NCI-H2081 treated with DMSO at 0.1 percent for 48 hours (cell line): ENCODE data around the gene MYH14.

Source experiments
- DNase-seq: peaks from one replicate; lab custom pipeline; 2025; lab: John Stamatoyannopoulos, UW

MYH14 gene

DNA sequence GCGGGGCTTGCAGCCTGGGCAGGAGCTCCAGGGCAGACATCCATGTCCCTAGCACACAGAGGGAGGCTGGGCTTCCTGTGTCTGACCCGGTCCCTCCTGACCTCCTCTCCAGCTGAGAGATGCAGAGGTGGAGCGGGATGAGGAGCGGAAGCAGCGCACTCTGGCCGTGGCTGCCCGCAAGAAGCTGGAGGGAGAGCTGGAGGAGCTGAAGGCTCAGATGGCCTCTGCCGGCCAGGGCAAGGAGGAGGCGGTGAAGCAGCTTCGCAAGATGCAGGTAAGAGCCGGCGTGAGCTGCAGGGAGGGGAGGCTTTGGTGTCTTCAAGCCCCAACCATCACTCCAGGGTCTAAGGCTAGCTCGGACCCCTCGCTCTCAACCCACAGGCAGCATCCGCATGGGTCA lies 87.4 kb downstream of the MYH14 start:
- no peak for DNase-seq

DNA sequence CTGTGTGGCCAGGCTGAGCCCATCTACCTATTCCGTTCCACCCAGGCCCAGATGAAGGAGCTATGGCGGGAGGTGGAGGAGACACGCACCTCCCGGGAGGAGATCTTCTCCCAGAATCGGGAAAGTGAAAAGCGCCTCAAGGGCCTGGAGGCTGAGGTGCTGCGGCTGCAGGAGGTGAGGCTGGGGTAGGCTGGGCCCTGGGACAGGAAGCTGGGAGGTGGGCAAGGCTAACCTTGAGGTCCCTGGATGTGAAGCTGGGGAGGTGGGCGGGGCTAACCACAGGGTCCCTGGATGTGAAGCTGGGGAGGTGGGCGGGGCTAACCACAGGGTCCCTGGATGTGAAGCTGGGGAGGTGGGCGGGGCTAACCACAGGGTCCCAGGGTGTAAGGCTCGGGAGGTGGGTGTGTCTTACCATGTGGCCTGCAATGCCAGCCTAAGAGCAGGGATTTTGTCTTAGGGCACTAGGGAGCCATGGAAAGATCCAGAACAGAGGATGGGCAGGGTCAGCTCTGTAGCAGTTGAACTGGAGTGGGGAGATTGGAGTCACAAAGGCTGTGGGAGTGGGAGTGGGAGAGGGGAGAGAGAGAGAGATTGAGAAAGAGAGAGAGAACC lies 88.9 kb downstream of the MYH14 start:
- no peak for DNase-seq

DNA sequence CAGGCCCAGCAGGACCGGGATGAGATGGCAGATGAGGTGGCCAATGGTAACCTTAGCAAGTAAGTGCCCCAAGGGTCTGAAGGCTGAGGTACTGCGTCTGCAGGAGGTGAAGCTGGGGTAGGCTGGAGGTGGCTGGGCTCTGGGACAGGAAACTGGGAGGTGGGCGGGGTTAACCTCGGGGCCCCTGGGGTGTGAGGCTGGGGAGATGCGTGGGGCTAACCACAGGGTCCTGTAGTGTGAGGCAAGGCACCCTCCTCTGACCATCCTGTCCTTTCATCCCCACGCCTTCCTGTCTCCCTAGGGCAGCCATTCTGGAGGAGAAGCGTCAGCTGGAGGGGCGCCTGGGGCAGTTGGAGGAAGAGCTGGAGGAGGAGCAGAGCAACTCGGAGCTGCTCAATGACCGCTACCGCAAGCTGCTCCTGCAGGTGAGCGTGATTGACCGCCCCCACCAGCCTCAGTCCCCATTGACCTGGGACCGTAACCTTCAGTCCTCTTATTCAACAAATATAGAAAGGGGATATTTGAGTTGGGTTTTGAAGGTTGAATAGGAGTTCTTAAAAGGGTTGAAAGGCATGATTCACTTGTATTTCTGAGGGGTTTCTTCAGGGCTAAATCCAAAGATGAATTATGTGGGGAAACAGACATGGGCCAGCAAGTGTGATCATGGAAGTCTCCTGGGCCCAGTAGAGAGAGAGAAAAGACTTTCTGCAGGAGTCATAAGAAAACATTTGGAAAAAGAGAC lies 90.0 kb downstream of the MYH14 start:
- no peak for DNase-seq

DNA sequence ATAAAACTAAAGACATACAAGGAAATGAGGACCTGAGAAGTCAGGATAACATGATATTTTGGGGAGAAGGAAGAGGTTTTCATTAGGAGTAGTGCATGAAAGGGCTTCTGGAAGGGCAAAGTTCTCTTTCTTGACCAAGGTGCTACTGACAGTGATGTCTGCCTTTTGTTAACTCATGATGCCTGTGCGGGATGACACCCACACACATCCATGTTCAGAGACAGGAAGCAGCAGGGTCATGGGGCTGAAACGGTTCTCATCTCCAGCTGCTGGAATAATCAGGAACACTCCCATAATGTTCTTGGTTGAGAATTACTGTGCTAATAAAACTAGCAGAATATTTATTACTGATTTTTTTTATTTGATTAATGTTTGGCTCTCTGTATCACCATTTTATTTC lies 96.6 kb downstream of the MYH14 start:
- DNase-seq: no peak

DNA sequence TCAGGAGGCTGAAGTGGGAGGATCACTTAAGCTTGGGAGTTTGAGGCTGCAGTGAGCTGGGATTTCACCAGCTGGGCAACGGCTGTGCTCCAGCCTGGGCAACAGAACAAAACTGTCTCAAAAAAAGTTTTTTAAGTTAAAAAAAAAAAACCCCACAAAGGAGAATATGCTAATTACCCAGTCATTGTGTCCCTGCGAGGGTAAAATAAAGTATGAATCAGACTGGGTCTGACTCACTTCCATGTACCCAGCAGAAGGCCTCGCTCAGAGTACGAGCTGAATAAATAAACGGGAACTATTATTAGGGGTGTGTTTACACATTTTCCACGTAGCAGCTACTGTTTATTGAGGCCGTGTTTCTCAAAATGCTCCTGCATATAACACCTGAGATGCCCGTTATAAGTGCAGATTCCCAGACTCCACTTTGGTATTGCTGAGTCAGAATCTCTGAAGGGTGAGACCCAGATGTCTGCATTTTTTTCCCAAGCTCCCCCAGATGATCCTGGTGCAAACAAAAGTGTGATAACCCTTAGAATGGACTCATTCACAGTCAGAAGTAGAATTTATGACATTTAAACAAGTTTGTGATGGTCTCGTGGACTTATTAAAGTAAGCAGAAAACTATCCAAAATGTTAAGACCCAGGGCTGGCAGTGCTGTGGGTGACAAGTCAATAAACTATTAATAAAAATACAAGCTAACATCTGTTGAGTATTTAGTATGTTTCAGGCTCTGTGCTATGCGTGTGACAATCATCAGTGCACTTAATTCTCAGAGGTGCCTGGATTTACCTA lies 97.6 kb downstream of the MYH14 start:
- no peak for DNase-seq

DNA sequence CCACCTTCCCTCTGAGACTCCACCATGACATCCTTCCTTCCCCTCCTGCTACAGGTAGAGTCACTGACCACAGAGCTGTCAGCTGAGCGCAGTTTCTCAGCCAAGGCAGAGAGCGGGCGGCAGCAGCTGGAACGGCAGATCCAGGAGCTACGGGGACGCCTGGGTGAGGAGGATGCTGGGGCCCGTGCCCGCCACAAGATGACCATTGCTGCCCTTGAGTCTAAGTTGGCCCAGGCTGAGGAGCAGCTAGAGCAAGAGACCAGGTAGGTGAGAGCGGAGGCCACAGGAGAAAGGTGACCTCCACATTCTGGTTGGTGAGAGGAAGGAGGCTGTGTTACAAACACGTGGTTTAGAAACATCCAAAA lies 98.2 kb downstream of the MYH14 start:
- DNase-seq: no peak

DNA sequence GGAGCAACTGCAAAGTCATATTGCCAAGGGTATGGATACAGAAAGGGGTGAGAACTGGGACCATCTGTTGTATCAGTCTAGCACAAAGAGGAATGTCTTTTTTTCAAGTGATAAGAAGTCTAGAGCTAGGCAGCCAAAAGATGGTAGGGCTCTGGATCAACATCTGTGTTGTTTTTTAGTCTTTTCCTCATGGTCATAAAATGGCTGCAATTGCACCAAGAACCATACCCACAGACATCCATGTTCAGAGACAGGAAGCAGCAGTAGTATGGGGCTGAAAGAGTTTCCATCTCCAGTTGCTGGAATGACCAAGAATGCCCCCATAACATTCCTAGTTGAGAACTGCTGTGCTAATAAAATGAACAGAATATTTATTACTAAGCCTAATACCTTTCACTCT lies 100.1 kb downstream of the MYH14 start:
- DNase-seq: no peak

DNA sequence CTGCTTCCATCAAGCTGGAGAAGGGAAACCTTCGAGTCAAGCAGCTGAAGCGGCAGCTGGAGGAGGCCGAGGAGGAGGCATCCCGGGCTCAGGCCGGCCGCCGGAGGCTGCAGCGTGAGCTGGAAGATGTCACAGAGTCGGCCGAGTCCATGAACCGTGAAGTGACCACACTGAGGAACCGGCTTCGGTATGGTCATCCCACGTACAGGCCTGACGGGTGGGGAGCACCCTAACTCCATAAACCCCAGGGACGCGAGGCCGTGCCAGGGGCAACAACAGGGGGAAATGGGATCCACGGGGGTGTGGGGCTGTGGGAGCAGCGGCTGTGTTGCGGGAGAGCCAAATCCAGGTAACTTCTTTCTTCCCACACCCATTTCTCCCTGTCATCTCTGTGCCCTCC lies 105.6 kb downstream of the MYH14 start:
- DNase-seq: no peak

DNA sequence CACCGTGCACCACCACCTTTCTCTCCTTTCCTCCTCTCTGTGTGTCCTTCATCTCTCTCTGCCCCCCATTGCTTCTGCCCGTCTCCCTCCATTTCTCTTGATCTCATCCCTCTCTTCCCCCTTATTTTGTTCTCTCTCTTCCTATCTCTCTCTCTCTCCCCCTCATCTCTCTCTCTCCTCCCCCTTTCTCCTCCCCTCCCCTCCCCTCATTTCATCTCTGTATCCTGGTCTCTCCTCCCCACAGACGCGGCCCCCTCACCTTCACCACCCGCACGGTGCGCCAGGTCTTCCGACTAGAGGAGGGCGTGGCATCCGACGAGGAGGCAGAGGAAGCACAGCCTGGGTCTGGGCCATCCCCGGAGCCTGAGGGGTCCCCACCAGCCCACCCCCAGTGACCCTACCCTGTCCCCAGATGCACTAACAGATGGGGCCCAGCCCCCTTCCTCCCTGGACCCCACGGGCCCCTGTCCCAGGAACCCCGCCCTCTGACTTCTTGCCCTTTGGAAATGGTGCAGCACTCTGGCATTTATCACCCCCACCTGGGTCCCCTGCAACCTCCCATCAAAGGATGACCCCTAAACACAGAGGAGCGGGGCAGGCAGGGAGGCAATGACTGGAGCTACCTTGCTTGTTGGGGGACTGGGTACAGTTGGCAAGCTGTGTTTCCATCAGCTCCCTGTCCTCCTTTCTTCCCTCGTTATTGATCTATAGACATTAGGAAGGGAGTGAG lies 106.1 kb downstream of the MYH14 start:
- no peak for DNase-seq

DNA sequence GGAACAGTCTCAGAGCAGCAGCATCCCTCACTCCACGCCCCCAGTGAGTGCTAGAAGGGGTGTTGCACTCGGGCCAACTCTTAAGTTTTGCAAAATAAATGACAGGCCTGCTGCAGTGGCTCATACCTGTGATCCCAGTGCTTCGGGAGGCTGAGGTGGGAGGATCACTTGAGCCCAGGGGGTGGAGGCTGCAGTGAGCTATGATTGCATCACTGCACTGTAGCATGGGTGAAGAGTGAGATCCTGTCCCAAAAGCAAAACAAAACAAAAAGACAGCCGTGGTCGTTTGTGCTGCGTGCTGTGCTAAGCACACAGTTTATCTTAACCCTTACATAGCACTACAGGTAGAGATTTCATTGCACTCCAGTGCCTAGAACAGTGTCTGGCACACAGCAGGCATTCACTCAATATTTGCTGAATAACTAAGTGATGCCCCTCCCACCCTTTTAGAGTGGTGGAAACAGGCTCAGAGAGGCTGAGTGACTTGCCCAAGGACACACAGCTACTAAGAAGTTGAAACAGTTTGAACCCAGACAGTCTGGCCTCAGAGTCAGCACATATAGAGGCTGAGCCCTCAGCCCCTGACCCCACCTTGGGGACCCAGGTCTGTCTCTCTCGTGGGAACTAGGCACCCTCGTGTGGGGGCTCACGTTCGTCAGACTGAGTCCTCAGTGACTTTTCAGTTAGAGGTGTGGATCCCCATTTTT lies 107.5 kb downstream of the MYH14 start:
- no peak for DNase-seq

DNA sequence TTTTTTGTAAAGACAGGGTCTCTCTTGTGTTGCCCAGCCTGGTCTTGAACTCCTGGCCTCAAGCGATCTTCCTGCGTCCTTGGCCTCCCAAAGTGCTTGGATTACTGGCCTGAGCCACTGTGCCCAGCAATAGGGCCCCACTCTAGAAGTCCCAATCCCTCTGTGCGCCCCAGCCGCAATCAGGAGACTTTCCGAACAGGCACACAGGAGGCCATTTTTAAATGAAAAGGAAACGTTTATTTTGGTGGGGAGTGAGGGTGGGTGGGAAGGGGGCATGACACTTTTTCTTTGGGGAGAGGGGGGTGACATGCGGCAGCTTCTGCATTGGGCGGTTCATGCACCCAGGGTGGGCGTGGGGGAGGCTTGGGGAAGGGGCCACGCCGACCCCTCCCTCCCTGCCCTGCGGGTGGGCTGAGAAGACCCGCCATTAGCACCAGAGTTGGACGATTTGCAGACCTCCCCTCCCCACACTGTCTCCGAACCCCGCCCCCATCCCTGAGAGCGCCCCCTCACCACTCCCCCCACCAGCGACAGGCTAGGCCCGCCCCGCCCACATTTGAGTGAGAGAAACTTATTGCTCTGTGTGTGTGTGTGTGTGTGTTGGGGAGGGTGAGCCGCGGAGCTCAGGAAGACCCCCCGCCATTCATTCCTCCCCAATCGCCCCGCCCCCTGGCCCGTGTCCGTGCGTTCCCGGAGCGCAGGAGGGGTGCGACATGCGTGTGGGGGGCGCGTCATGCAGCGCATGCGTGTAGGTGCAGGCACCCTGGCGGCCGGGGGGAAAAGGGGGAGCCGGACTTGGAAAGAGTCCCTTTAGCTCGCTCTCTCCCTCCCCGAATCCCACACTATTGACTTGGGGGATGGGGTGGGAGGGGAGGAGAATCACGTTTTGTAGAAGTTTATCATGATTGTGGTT lies 108.6 kb downstream of the MYH14 start:
- no peak for DNase-seq

DNA sequence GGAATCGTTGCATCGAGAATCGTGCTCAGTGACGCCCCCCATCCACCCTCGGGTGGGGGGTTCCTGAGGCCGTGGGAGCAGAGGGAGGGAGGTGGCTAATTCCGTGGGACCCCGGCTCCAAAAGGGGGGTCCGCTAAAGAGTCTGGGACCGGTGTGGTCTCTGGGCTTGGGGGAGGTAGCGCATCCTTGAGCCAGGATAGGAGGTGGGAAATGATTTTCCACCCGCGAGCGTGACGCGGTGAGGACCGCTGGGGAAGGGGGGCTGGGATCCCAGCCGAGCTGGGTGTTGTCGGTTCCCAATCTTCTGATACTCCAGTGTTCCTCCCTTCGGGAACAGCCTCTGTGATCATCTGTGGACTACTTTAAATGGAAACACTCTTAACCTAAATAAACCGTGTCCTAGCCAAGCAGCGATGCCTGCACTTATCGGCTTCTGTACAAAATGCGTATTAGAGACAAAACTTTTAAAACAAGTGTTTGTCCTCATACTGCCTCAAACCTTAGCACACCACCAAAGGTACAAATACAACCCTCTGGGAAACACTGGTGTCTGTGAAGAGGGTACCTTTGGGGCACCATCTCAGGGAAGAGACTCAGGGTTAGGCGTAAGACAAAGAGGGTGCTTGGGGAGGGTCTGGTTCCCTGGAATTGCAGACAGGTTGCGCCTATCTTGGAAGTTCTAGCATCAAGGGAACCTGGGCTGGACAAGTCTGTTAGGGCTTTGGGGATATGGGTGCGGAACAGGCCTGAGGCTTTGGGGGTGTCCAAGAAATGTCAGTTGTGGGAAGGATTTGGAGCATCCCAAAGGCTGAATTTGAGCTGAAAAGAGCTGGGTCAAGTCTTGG lies 109.8 kb downstream of the MYH14 start:
- DNase-seq: no peak

DNA sequence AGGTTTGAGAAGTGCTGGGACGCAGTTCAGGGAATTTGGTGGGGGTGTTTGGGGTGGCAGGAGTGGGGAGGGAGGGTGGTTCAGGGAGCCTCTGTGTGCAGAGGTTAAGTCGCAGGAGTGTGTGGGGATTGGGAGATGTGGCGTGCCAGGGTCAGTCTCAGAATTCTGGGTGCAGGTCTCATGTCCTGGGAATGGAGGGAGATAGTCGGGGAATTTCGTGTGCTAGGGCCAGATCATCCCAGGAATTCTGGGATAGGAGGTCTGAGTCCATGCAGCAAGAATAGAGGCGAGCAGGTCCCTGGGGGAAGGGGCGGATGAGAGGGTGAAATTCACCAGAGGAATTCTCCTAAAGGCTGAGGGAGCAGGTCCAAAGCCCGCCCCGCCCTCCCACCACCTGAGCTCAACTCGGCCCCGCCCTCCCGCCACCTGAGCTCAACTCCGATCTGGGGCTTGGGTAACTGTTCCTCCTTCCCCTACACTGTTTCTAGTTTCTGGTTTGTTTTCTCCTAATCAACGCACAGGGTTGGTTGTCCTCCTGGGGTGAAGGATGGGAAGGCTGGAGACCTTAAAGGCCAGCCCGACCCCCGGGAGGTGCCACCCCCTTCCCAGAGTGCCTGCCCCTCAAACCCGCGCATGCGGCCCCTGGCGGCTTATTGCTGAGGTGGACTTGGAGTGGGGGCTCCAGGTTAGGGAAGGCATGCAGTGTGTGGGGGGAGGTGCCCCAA lies 110.6 kb downstream of the MYH14 start:
- no peak for DNase-seq

DNA sequence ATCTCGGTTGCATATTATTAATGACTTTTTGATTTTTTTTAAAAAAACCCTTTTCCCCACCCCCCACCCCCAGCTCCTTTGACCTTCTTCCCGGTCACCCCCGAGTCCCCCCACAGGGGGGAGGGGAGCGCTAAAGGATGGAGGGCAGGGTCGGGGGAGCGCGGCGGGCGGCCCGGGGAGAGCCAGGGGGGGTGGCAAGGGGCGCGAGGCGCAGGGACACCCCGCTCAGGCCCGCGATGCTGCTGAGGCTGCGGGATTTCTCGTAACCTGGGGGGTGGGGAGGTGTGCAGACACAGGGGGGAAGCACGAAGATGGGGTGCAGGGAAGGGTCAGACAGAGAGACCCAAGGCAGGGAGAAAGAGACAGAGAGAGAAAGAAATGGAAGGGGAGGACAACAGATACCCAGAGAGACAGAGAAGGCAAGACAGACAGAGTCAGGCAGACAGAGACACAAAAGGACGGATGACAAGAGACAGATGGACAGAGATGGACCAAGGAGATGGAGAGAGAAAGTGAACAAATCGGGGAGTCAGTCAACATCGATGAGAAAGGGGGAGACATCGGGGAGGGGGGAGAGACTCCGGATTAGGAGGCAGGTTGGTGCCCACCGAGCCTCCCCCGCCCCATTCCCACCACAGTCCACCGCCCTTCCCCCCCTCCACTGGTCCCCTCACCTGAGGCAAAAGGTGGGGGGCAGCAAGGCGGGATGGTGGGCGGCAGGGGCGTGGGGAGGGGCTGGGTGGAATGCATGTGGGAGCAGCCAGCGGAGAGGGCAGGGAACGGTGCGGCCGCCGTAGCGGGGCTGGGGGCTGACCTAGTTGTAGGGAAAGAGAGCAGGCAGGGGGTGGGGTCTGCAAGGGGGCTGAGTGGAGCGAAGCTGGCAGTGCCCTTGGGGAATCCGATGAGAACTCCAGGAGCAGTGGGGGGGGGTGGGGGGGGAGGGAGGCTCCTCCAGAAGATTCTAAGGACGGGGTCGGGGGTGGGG lies 111.6 kb downstream of the MYH14 start:
- DNase-seq: no peak

DNA sequence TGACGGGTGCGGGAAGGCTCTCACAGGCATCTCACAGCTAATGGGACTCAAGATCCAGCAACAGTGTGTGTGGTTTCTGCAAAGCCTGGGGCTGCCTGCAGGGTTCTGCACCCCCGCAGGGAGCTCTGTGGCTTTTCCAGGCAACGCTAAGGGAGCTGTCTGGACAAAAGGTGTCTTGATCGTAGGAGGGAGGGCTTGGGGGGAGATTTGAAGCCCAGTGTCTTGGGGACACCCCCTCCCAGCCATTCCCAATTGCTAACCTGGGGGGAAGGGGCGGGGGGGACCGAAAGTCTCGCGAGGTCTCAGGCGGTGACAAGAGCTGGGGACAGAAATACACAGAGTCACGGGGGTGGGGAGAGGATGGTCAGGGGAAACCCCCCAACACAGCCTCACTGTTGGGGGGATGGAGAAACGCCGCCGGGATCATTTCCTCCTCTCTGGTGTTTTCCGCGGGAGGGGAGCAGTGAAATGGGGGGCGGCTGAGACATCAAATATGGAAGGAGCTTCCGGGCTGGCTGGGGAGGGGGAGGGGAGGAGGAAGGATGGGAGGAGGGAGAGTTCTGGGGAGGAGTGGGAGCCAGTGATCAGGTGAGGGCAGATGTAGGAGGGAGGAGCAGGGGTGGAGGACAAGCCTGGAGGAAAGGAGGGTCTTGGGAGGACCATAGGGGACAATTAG lies 112.5 kb downstream of the MYH14 start:
- DNase-seq: no peak

DNA sequence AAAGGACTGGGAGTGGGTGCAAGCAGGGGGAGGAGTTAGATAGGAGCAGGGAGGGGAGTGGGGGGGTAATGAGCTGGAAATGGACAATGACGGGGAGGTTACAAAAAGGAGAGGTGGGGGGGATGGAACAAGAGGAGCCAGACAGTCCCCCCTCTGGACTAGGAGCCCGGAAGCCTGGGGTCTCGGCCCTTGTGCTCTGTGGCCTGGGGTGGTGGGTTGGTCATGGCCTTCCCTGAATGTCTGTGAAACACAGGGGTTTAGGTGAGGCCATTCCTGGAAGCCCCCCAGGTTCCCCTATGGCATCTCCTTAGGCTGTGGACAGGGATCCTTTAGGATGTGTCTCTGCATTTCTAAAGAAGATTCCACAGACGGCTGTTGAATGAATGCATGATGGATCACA lies 113.7 kb downstream of the MYH14 start:
- no peak for DNase-seq

DNA sequence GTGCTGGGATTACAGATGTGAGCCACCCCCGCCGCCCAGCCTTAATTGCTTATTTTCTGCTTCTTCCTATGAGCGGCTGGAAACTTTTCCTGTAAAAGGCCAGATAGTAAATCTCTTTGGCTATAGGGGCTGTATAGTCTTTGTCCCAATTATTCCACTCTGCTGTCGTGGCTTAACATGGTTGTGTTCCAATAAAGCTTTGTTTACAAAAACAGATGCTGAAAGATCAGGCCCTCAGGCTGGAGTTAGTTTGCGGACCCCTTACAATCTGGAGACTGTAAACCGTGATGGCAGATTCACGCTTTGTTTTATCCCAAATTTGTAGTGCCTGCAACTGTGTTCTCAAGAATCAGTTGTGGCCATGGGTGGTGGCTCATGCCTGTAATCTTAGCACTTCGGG lies 115.0 kb downstream of the MYH14 start:
- no peak for DNase-seq
